ENCODE data around the gene SBNO2. TPM values are rescaled to one million over a fixed set of nuclear protein-coding genes. Genes with fewer than 3 reads are reported as not detected.

SBNO2 gene
- total and polyA plus RNA-seq, 4 donors = 2.2 to 25.0 (median 15.0) TPM

DNA sequence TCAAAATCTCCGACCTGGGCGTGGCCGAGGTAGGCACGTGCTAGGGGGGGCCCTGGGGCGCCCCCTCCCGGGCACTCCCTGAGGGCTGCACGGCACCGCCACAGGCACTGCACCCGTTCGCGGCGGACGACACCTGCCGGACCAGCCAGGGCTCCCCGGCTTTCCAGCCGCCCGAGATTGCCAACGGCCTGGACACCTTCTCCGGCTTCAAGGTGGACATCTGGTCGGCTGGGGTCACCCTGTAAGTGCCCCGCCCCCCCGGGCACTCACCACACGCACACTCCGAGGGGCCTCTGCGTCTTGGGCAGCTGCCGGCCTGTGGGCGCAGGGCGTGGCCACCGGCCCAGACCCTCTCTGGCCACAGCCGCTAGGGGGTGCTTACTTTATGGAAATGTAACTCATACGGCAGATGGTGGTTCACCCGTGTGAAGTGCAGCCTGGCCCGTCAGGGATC is 46.4 kb upstream of the SBNO2 start:
- Histone ChIP-seq H3K36me3 (ENCODE audit: control insufficient read depth in 4 of 4, insufficient read depth in 3 of 4, low read depth in 1 of 4, low read length in 3 of 4) (peaks cover 0 to 21% (median 11%) of the 10 kb centered on the region in 4 donors), H3K27ac (ENCODE audit: low read depth in 1 of 2, low read length in 2 of 2) (no peak overlapping the region), H3K4me3 (ENCODE audit: low read depth in 1 of 3, low read length in 3 of 3) (no peak overlapping the region), H3K4me1 (ENCODE audit: control insufficient read depth in 4 of 4, insufficient read depth in 4 of 4, low read length in 3 of 4) (peaks cover 1 to 10% (median 6%) of the 10 kb centered on the region in 4 donors), H3K27me3 (ENCODE audit: control insufficient read depth in 4 of 4, insufficient read depth in 4 of 4, low read length in 3 of 4) (no peaks in the 10 kb centered on the region), H3K9ac (ENCODE audit: low read depth in 1 of 2, low read length in 2 of 2) (no peak overlapping the region), H3K9me3 (ENCODE audit: control insufficient read depth in 4 of 4, low read length in 3 of 4) (no peaks in the 10 kb centered on the region)
- WGBS = 91% methylated on average over 33 of the region's 33 CpGs
- no peak for TF ChIP-seq HNF4G (IDR thresholded peaks at IDR 0.05)
- TF ChIP-seq EGR1 (IDR thresholded peaks at IDR 0.05; ENCODE audit: low read depth in 2 of 2) = no peak
- TF ChIP-seq FOXA1 (IDR thresholded peaks at IDR 0.05) = no peak
- no peak for TF ChIP-seq HNF4A (conservative IDR thresholded peaks at IDR 0.05)
- TF ChIP-seq YY1 (IDR thresholded peaks at IDR 0.05) = no peak
- TF ChIP-seq SP1 (IDR thresholded peaks at IDR 0.05) = no peak
- no peak for TF ChIP-seq NR2F2 (IDR thresholded peaks at IDR 0.05)
- TF ChIP-seq JUND (IDR thresholded peaks at IDR 0.05) = no peak
- TF ChIP-seq FOXA2 (IDR thresholded peaks at IDR 0.05) = no peak
- TF ChIP-seq ZBTB33 (IDR thresholded peaks at IDR 0.05) = no peak
- no peak for TF ChIP-seq GABPA (IDR thresholded peaks at IDR 0.05 in 1 of 2, conservative IDR thresholded peaks at IDR 0.05 in 1 of 2)
- TF ChIP-seq RXRA (IDR thresholded peaks at IDR 0.05) = no peak
- no peak for TF ChIP-seq CTCF (IDR thresholded peaks at IDR 0.05; ENCODE audit: low read depth, low read length, missing input control)
- no peak for TF ChIP-seq TAF1 (conservative IDR thresholded peaks at IDR 0.05)
- TF ChIP-seq, protein P1, sequence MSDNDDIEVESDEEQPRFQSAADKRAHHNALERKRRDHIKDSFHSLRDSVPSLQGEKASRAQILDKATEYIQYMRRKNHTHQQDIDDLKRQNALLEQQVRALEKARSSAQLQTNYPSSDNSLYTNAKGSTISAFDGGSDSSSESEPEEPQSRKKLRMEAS (IDR thresholded peaks at IDR 0.05) = no peak
- no peak for TF ChIP-seq RAD21 (IDR thresholded peaks at IDR 0.05)
- TF ChIP-seq, protein P2, sequence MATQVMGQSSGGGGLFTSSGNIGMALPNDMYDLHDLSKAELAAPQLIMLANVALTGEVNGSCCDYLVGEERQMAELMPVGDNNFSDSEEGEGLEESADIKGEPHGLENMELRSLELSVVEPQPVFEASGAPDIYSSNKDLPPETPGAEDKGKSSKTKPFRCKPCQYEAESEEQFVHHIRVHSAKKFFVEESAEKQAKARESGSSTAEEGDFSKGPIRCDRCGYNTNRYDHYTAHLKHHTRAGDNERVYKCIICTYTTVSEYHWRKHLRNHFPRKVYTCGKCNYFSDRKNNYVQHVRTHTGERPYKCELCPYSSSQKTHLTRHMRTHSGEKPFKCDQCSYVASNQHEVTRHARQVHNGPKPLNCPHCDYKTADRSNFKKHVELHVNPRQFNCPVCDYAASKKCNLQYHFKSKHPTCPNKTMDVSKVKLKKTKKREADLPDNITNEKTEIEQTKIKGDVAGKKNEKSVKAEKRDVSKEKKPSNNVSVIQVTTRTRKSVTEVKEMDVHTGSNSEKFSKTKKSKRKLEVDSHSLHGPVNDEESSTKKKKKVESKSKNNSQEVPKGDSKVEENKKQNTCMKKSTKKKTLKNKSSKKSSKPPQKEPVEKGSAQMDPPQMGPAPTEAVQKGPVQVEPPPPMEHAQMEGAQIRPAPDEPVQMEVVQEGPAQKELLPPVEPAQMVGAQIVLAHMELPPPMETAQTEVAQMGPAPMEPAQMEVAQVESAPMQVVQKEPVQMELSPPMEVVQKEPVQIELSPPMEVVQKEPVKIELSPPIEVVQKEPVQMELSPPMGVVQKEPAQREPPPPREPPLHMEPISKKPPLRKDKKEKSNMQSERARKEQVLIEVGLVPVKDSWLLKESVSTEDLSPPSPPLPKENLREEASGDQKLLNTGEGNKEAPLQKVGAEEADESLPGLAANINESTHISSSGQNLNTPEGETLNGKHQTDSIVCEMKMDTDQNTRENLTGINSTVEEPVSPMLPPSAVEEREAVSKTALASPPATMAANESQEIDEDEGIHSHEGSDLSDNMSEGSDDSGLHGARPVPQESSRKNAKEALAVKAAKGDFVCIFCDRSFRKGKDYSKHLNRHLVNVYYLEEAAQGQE (IDR thresholded peaks at IDR 0.05) = no peak
- TF ChIP-seq ATF3 (IDR thresholded peaks at IDR 0.05) = no peak
- no peak for DNase-seq (ENCODE audit: low spot score)

Measured in liver (tissue), 9 donors.